Gastrocnemius medialis (tissue), 4 donors: ENCODE data around the gene HCAR1. TPM values are rescaled to one million over a fixed set of nuclear protein-coding genes. Genes with fewer than 3 reads are reported as not detected.
"Not testable (repeated sequence)": the region's sequence is repeated elsewhere in the genome, so short reads cannot be mapped to it uniquely, and the experiment has no call there.

ENCODE experiments used
- ATAC-seq, 2 donors: fragments of 150-250 bp; one replicate each; pipeline ENCODE4 v1.9.1; 2016
- DNase-seq, 2 donors: peaks; one replicate each; pipeline ENCODE4 v3.0.0-alpha.2; 2019
- H3K27ac ChIP-seq, 4 donors: fragments of 200-600 bp; sonication (generic); 1 replicate in 1 of 4; 2 replicates in 3 of 4; pipeline ENCODE4 v1.5.1; 2016 to 2018; ENCODE audit warnings: mild to moderate bottlenecking in 2 of 4, moderate library complexity in 1 of 4
- H3K27me3 ChIP-seq, 3 donors: fragments of 200-600 bp; sonication (generic) in 2 of 3; 1 replicate in 1 of 3; 2 replicates in 2 of 3; pipeline versions ENCODE4 v1.5.1 to v1.6.0; 2016 to 2019; ENCODE audit warnings: mild to moderate bottlenecking in 1 of 3, moderate library complexity in 1 of 3
- H3K36me3 ChIP-seq, 2 donors: fragments of 200-600 bp; sonication (generic) in 1 of 2; one replicate each; pipeline ENCODE4 v1.5.1; 2017 to 2018
- H3K4me1 ChIP-seq, 2 donors: fragments of 200-600 bp; sonication (generic) in 1 of 2; one replicate each; pipeline ENCODE4 v1.5.1; 2016 to 2017; ENCODE audit warnings: mild to moderate bottlenecking in 2 of 2
- H3K4me3 ChIP-seq, 4 donors: fragments of 200-600 bp; sonication (generic) in 3 of 4; 1 replicate in 1 of 4; 2 replicates in 3 of 4; pipeline ENCODE4 v1.5.1; 2016 to 2019; ENCODE audit warnings: mild to moderate bottlenecking in 2 of 4
- H3K9me3 ChIP-seq, 3 donors: fragments of 200-600 bp; sonication (generic) in 2 of 3; 1 replicate in 1 of 3; 2 replicates in 2 of 3; pipeline ENCODE4 v1.5.1; 2016 to 2019
- POLR2A ChIP-seq, 2 donors: fragments of 450-650 bp; IDR thresholded peaks; one replicate each; pipeline ENCODE4 v1.6.1; 2017; ENCODE audit warnings: antibody characterized with exemption in 2 of 2, mild to moderate bottlenecking in 2 of 2, moderate library complexity in 2 of 2
- in situ Hi-C, 4 donors: fragments of 200-750 bp; cut with MboI; loops; one replicate each; pipeline versions ENCODE4 v1.15.0 to v1.8.0; 2017; ENCODE audit warnings: low sequenced_read_pairs in 4 of 4
- intact Hi-C: fragments of 100-400 bp; cut with DNase I; formaldehyde crosslinking; loops from one replicate; pipeline ENCODE4 v1.15.1; 2023; ENCODE audit warnings: low total_unique reads
- total RNA-seq, 4 donors: library from RNA; depleted of rRNA; stranded (reverse); fragments of >200 nt; gene quantifications; one replicate each; pipeline versions ENCODE4 v1.1.0 to v1.2.3, GENCODE V29; 2016
- TF ChIP-seq, protein P1 (sequence below), 5 experiments: fragments of 450-650 bp in 3 of 5; fragments of 200-600 bp in 2 of 5; sonication (generic) in 2 of 5; IDR thresholded peaks in 4 of 5; conservative IDR thresholded peaks in 1 of 5; 1 replicate in 4 of 5; 2 replicates in 1 of 5; pipeline ENCODE4 v1.5.1; 2016 to 2019; ENCODE audit warnings: antibody characterized with exemption in 5 of 5, mild to moderate bottlenecking in 3 of 5, moderate library complexity in 3 of 5

The HCAR1 gene
- total RNA-seq, 4 donors from 2014 or later = 0.10 TPM; not detected in 3

DNA sequence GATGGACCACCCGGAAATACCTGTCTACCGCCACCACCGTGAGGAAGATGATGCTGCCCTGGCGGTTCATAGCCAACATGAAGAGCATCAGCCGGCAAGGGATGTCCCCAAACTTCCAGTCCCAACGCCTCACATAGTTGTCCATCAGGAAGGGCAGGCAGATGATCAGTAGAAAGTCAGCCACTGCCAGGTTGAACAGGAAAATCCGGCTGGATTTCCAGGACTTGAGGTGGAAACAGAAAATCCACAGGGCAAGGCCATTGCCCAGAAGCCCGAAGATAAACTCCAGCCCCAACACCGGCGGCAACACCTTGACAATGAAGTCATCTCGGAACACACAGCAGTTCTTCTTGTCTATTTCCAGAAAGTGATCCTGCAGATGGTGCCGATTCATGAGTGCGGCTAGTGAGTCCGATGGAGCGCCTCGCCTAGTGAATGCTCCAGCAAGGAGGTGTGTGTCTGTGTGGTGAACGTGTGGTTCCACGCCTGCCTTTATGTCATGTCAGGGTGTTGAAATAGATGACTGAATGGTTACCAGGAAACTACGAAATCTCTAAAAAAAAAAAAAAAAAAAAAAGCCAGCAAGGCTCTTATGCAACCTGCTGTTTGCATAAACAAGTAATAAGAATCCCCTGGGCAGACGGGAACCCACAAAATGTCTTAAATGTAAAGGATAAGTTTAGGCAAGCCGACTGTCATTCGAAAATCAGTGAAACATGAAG is 27.6 kb downstream of the HCAR1 start, which contains the start of gene HCAR2:
TSS of gene HCAR2 (minus strand) at position 468 of the 722 bp plus-strand sequence. CDS start at position 394, 74 bp downstream.
- H3K27ac ChIP-seq, H3K36me3 ChIP-seq, in situ Hi-C loops, intact Hi-C loops, H3K4me3 ChIP-seq, H3K4me1 ChIP-seq, H3K9me3 ChIP-seq, ATAC-seq, H3K27me3 ChIP-seq, DNase-seq: not testable (repeated sequence)

DNA sequence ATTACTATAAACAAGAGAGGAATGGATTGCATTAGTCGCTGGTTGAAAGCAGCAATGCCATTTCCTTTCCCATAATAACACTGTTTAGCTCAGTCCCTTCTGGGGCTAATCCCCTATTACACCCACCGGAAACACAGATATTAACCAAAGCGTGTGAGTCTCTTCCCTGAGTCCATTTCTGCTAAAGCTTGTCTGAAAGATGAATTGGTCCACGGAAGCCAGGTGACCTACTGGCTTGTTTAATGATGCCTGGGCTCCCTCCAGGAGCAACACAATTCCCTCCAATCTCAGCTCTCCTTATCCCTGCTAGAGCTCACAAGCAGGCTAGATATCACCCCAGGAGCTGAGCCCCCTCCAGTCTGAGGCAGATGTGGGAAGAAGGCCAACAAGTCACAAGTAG is 29.2 kb downstream of the HCAR1 start:
- ATAC-seq, H3K27me3 ChIP-seq, in situ Hi-C loops, intact Hi-C loops, H3K27ac ChIP-seq, DNase-seq, H3K4me3 ChIP-seq, H3K36me3 ChIP-seq, H3K9me3 ChIP-seq, H3K4me1 ChIP-seq: not testable (repeated sequence)

DNA sequence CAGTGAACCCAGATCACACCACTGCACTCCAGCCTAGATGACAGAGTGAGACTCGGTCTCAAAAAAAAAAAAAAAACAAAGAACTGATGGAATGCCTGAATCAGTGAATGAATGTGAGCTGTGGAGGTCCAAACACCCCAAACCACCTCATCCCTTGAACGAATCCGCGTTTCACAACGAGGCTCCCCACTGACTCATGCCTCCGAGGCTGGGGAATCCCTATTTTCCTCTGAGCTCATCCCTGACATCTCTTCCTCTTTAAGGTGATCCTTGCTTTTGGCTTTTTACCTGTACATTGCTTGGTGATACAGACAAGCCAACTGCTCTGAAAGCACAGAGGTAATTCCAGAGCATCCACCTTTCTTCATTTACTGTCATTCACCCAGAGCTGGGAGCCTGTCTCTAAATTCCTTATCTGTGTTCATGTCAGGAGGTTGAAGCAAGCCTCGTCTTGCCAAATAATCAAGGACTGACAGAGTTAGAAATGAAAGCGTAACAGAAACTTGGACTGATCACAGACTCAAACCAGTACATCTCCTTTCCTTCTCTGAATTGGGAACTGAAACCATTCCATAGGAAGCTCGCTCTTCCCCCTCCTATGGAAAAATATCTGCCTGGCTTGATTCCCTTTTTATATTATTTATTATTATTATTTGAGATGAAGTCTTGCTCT is 30.5 kb downstream of the HCAR1 start:
- H3K27ac ChIP-seq, H3K27me3 ChIP-seq, H3K9me3 ChIP-seq, ATAC-seq, in situ Hi-C loops, H3K4me3 ChIP-seq, DNase-seq, H3K4me1 ChIP-seq, intact Hi-C loops, H3K36me3 ChIP-seq: not testable (repeated sequence)

DNA sequence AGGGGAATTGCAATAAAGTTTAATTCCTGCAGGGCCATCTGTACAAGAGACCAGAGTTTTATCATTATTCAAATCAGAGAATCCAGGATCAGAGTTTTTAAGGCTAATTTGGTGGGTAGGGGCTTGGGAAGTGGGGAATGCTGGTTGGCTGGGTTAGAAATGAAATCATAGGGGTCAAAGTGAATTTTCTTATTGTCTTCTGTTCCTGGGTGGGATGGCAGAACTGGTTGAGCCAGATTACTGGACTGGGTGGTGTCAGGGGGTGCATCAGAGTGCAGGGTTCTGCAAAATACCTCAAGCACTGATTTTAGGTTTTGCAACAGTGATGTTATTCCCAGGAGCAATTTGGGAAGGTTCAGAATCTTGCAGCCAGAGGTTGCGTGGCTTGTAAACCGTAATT is 33.7 kb downstream of the HCAR1 start:
- in situ Hi-C loops, H3K27me3 ChIP-seq, ATAC-seq, intact Hi-C loops, H3K27ac ChIP-seq, H3K4me1 ChIP-seq, H3K36me3 ChIP-seq, DNase-seq, H3K4me3 ChIP-seq, H3K9me3 ChIP-seq: not testable (repeated sequence)

DNA sequence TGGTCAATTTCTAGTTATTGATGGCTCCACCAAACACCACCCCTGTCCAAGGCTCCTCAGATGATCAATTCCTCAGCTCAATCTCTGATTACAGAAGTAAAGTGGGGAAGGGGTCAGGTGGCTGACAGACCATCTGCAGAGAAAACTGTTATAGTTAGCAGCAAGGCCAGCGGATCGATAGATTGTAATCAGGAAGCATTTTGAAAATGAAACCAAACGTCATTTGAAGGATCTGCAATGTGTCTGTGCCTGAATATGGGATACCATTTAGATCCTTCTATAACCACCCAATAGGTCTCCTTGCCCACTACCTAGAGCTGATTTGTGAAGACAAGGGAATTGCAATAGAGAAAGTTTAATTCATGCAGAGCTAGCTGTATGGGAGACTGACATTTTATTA is 39.1 kb downstream of the HCAR1 start:
- ATAC-seq = no peak
- in situ Hi-C loops = no loop called here

DNA sequence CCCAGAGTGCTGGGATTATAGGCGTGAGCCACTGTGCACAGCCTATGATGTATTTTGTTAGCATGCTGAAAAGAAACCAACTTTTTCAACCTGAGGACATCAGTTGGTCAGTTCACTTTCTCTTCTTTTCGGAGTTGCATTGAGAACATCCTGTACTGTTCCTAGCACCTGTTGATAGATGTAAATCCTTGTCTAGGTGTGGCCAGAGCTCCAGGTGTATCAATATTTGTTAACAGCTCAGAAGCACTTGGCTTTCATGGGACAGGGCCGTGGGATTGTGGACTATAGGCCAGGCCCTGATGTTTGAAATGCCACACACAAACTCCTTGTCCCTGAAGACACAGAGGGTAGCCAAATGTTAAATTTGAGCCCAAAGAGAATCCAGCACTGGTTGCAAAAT is 42.4 kb downstream of the HCAR1 start:
- Histone ChIP-seq H3K9me3 (no peaks in the 10 kb centered on the region), H3K36me3 (no peaks in the 10 kb centered on the region), H3K4me3 (no peak overlapping the region), H3K4me1 (no peaks in the 10 kb centered on the region), H3K27ac (no peak overlapping the region), H3K27me3 (no peaks in the 10 kb centered on the region)
- TF ChIP-seq POLR2A (IDR thresholded peaks at IDR 0.05) = no peak
- TF ChIP-seq, protein P1, sequence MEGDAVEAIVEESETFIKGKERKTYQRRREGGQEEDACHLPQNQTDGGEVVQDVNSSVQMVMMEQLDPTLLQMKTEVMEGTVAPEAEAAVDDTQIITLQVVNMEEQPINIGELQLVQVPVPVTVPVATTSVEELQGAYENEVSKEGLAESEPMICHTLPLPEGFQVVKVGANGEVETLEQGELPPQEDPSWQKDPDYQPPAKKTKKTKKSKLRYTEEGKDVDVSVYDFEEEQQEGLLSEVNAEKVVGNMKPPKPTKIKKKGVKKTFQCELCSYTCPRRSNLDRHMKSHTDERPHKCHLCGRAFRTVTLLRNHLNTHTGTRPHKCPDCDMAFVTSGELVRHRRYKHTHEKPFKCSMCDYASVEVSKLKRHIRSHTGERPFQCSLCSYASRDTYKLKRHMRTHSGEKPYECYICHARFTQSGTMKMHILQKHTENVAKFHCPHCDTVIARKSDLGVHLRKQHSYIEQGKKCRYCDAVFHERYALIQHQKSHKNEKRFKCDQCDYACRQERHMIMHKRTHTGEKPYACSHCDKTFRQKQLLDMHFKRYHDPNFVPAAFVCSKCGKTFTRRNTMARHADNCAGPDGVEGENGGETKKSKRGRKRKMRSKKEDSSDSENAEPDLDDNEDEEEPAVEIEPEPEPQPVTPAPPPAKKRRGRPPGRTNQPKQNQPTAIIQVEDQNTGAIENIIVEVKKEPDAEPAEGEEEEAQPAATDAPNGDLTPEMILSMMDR (IDR thresholded peaks at IDR 0.05 in 4 of 5, conservative IDR thresholded peaks at IDR 0.05 in 1 of 5) = no peak
- DNase-seq (no peak), ATAC-seq (no peak)
- in situ Hi-C loops (no loop called here), intact Hi-C loops (no loop called here)

More for the DNA sequence above, 39.1 kb downstream of the HCAR1 start:
- Histone ChIP-seq H3K9me3 (no peaks in the 10 kb centered on the region), H3K4me3 (no peak overlapping the region), H3K4me1 (no peaks in the 10 kb centered on the region), H3K27me3 (no peaks in the 10 kb centered on the region), H3K27ac (no peak overlapping the region), H3K36me3 (no peaks in the 10 kb centered on the region)
- DNase-seq = no peak
- TF ChIP-seq, protein P1 (IDR thresholded peaks at IDR 0.05 in 4 of 5, conservative IDR thresholded peaks at IDR 0.05 in 1 of 5) = no peak
- no peak for TF ChIP-seq POLR2A (IDR thresholded peaks at IDR 0.05)
- intact Hi-C loops = no loop called here
